IMR-90 (cell line): ENCODE results near the gene SYNPR. TPM values are rescaled to one million over a fixed set of nuclear protein-coding genes. Genes with fewer than 3 reads are reported as not detected.

Experiments used
- ATAC-seq: fragments of 200-7000 bp; cut with Tn5 transposase; 2 replicates; pipeline ENCODE4 v1.9.1; 2020; ENCODE audit warnings: low read depth, mild to moderate bottlenecking, moderate library complexity
- BruUV-seq: library from RNA; stranded (reverse); fragments of 400-500 nt; replicated peaks from 2 replicates; lab custom pipeline; 2021; lab: Mats Ljungman, UMichigan
- CTCF ChIA-PET: fragments of 300-600 bp; formaldehyde crosslinking; extraction: SDS; loops from one replicate; lab custom pipeline; 2021; ENCODE audit warnings: antibody characterized with exemption; lab: Yijun Ruan, JAX
- POLR2A ChIA-PET: fragments of 300-600 bp; sonication (Branson Sonifier 250); formaldehyde crosslinking; loops from one replicate; lab custom pipeline; 2022; ENCODE audit warnings: antibody characterized with exemption; ENCODE audit not compliant: unreplicated experiment; lab: Charles Lee
- DNase-seq: peaks from one replicate; pipeline ENCODE4 v3.0.0; 2013
- H2AFZ ChIP-seq: replicated peaks from 2 replicates; pipeline ENCODE3; 2013; ENCODE audit warnings: low read length, mild to moderate bottlenecking; ENCODE audit not compliant: poor library complexity
- H2AK5ac ChIP-seq: 2 replicates; pipeline ENCODE4 v1.6.1; 2013; ENCODE audit warnings: low read depth, low read length, inconsistent platforms
- H2AK9ac ChIP-seq: replicated peaks from 2 replicates; pipeline ENCODE3; 2013; ENCODE audit warnings: mild to moderate bottlenecking, low read depth, low read length, moderate library complexity; ENCODE audit not compliant: poor library complexity
- H2BK120ac ChIP-seq: 2 replicates; pipeline ENCODE4 v1.6.1; 2013; ENCODE audit warnings: low read depth, low read length, inconsistent platforms
- H2BK15ac ChIP-seq: 3 replicates; pipeline ENCODE4 v1.6.1; 2013; ENCODE audit warnings: low read depth, low read length, inconsistent platforms
- H2BK20ac ChIP-seq: 2 replicates; pipeline ENCODE4 v1.6.1; 2013; ENCODE audit warnings: low read depth, mild to moderate bottlenecking, inconsistent platforms, low read length, moderate library complexity
- H2BK5ac ChIP-seq: 2 replicates; pipeline ENCODE4 v1.6.1; 2013; ENCODE audit warnings: mild to moderate bottlenecking, low read depth, low read length, inconsistent platforms; ENCODE audit not compliant: poor library complexity, severe bottlenecking
- H3K14ac ChIP-seq: replicated peaks from 2 replicates; pipeline ENCODE4 v1.6.1; 2013; ENCODE audit warnings: low read depth, low read length, inconsistent platforms
- H3K18ac ChIP-seq: 2 replicates; pipeline ENCODE4 v1.6.1; 2013; ENCODE audit warnings: low read depth, low read length, control low read depth
- H3K23ac ChIP-seq: 2 replicates; pipeline ENCODE4 v1.6.1; 2013; ENCODE audit warnings: low read depth, low read length, inconsistent platforms
- H3K27ac ChIP-seq: 2 replicates; pipeline ENCODE4 v1.5.1; 2013; ENCODE audit warnings: mild to moderate bottlenecking, control low read depth, low read length; ENCODE audit not compliant: insufficient read depth
- H3K27me3 ChIP-seq: 2 replicates; pipeline ENCODE4 v1.6.1; 2013; ENCODE audit warnings: low read length; ENCODE audit not compliant: control insufficient read depth, insufficient read depth
- H3K36me3 ChIP-seq: 2 replicates; pipeline ENCODE4 v1.6.1; 2013; ENCODE audit warnings: low read length, mixed read lengths; ENCODE audit not compliant: control insufficient read depth, insufficient read depth
- H3K4ac ChIP-seq: 2 replicates; pipeline ENCODE4 v1.6.1; 2013; ENCODE audit warnings: low read depth, low read length, inconsistent platforms
- H3K4me1 ChIP-seq: 2 replicates; pipeline ENCODE4 v1.6.1; 2013; ENCODE audit warnings: low read length, mixed read lengths; ENCODE audit not compliant: control insufficient read depth, insufficient read depth
- H3K4me2 ChIP-seq: 2 replicates; pipeline ENCODE4 v1.6.1; 2013; ENCODE audit warnings: low read depth, mild to moderate bottlenecking, control low read depth, low read length, moderate library complexity
- H3K4me3 ChIP-seq: 2 replicates; pipeline ENCODE4 v1.5.1; 2013; ENCODE audit warnings: low read depth, mild to moderate bottlenecking, control low read depth, low read length, moderate library complexity; ENCODE audit not compliant: insufficient read depth
- H3K56ac ChIP-seq: 2 replicates; pipeline ENCODE4 v1.6.1; 2013; ENCODE audit warnings: low read length, inconsistent platforms; ENCODE audit not compliant: insufficient read depth; ENCODE audit errors: extremely low read depth
- H3K79me1 ChIP-seq, 2 experiments: 2 replicates each; pipeline ENCODE4 v1.6.1; 2013; ENCODE audit warnings: low read length in 2 of 2, inconsistent platforms in 1 of 2, low read depth in 1 of 2
- H3K9ac ChIP-seq: 2 replicates; pipeline ENCODE4 v1.6.1; 2013; ENCODE audit warnings: low read depth, low read length, control low read depth
- H3K9me1 ChIP-seq: 2 replicates; pipeline ENCODE4 v1.6.1; 2013; ENCODE audit warnings: low read length, inconsistent platforms; ENCODE audit not compliant: insufficient read depth
- H3K9me3 ChIP-seq: 2 replicates; pipeline ENCODE4 v1.6.1; 2013; ENCODE audit warnings: low read length; ENCODE audit not compliant: control insufficient read depth, insufficient read depth
- H4K20me1 ChIP-seq: 2 replicates; pipeline ENCODE4 v1.6.1; 2013; ENCODE audit warnings: low read length, inconsistent platforms; ENCODE audit not compliant: insufficient read depth
- H4K5ac ChIP-seq: 2 replicates; pipeline ENCODE4 v1.6.1; 2013; ENCODE audit warnings: mild to moderate bottlenecking, low read depth, low read length, control low read depth
- H4K8ac ChIP-seq, 2 experiments: 2 replicates each; pipeline ENCODE4 v1.6.1; 2013; ENCODE audit warnings: low read depth in 2 of 2, low read length in 2 of 2, control low read depth in 1 of 2, inconsistent platforms in 1 of 2
- H4K91ac ChIP-seq: 2 replicates; pipeline ENCODE4 v1.6.1; 2013; ENCODE audit warnings: low read depth, low read length, inconsistent platforms; ENCODE audit not compliant: insufficient read depth
- BHLHE40 ChIP-seq: fragments of 150-350 bp; IDR thresholded peaks from 2 replicates; pipeline ENCODE4 v1.6.1; 2016; ENCODE audit warnings: mild to moderate bottlenecking, low read depth, low read length
- CEBPB ChIP-seq: IDR thresholded peaks from 2 replicates; pipeline ENCODE4 v1.6.1; 2012; ENCODE audit warnings: low read depth, low read length, improper control_type of control experiment
- CHD1 ChIP-seq: IDR thresholded peaks from 2 replicates; pipeline ENCODE4 v1.6.1; 2012; ENCODE audit warnings: low read depth, low read length, improper control_type of control experiment
- FOS ChIP-seq: fragments of 150-350 bp; IDR thresholded peaks from 2 replicates; pipeline ENCODE4 v1.6.1; 2016; ENCODE audit warnings: low read depth, low read length
- MAFK ChIP-seq: IDR thresholded peaks from 2 replicates; pipeline ENCODE4 v1.6.1; 2012; ENCODE audit warnings: low read depth, low read length, improper control_type of control experiment
- MAZ ChIP-seq: IDR thresholded peaks from 2 replicates; pipeline ENCODE4 v1.6.1; 2012; ENCODE audit warnings: low read depth, mild to moderate bottlenecking, low read length, improper control_type of control experiment, moderate library complexity, borderline replicate concordance
- MXI1 ChIP-seq: IDR thresholded peaks from 2 replicates; pipeline ENCODE4 v1.6.1; 2012; ENCODE audit warnings: low read depth, mild to moderate bottlenecking, low read length, moderate library complexity, borderline replicate concordance
- NFE2L2 ChIP-seq: fragments of 150-350 bp; IDR thresholded peaks from 2 replicates; pipeline ENCODE4 v1.6.1; 2016; ENCODE audit warnings: low read depth, mild to moderate bottlenecking, low read length
- POLR2A ChIP-seq: IDR thresholded peaks from 2 replicates; pipeline ENCODE4 v1.6.1; 2012; ENCODE audit warnings: mild to moderate bottlenecking, low read depth, low read length
- RAD21 ChIP-seq: IDR thresholded peaks from 2 replicates; pipeline ENCODE4 v1.6.1; 2012; ENCODE audit warnings: low read length, improper control_type of control experiment
- RCOR1 ChIP-seq: IDR thresholded peaks from 2 replicates; pipeline ENCODE4 v1.6.1; 2012; ENCODE audit warnings: mild to moderate bottlenecking, low read length, improper control_type of control experiment; ENCODE audit not compliant: insufficient replicate concordance
- RFX5 ChIP-seq: IDR thresholded peaks from 2 replicates; pipeline ENCODE4 v1.8.0; 2012; ENCODE audit warnings: low read depth, mild to moderate bottlenecking, low read length, moderate library complexity
- SMC3 ChIP-seq: fragments of 150-350 bp; IDR thresholded peaks from 2 replicates; pipeline ENCODE4 v1.6.1; 2016; ENCODE audit warnings: low read depth, mild to moderate bottlenecking, antibody characterized with exemption, low read length, moderate library complexity
- dilution Hi-C: fragments of 300-500 bp; cut with HindIII; formaldehyde crosslinking; loops from one replicate; pipeline ENCODE4 v1.14.3; 2018; ENCODE audit warnings: low sequenced_read_pairs; ENCODE audit not compliant: unreplicated experiment
- in situ Hi-C: fragments of 300-500 bp; cut with MboI; formaldehyde crosslinking; loops from 3 replicates; pipeline ENCODE4 v1.14.3; 2019; ENCODE audit warnings: low sequenced_read_pairs, inconsistent platforms, mixed read lengths
- intact Hi-C: fragments of 100-400 bp; cut with micrococcal nuclease; formaldehyde crosslinking; loops from 2 replicates; pipeline ENCODE4 v1.10.0; 2022
- polyA plus RNA-seq, 3 experiments: library from polyadenylated mRNA; depleted of rRNA; stranded (reverse); fragments of >200 nt; gene quantifications; 2 replicates each; pipeline ENCODE4 v1.2.3, GENCODE V29; 2012; ENCODE audit warnings: low replicate concordance in 1 of 3
- total RNA-seq: library from RNA; depleted of rRNA; stranded (reverse); fragments of >200 nt; gene quantifications from 2 replicates; pipeline ENCODE4 v1.2.3, GENCODE V29; 2012
- TF ChIP-seq, protein P1 (sequence below): conservative IDR thresholded peaks from 2 replicates; pipeline ENCODE4 v1.5.1; 2012; ENCODE audit warnings: mild to moderate bottlenecking, low read depth, low read length, improper control_type of control experiment
- TF ChIP-seq, protein P2 (sequence below): fragments of 150-350 bp; IDR thresholded peaks from 2 replicates; pipeline ENCODE4 v1.6.1; 2017; ENCODE audit warnings: mild to moderate bottlenecking, antibody characterized with exemption, low read length, low read depth
- TF ChIP-seq, protein P3 (sequence below): fragments of 150-350 bp; IDR thresholded peaks from 2 replicates; pipeline ENCODE4 v1.6.1; 2016; ENCODE audit warnings: low read depth, mild to moderate bottlenecking, low read length, moderate library complexity, borderline replicate concordance

Gene SYNPR
- total and polyA plus RNA-seq, 2 of the 4 experiments (the other 2 are of a cell fraction), result not detected

DNA sequence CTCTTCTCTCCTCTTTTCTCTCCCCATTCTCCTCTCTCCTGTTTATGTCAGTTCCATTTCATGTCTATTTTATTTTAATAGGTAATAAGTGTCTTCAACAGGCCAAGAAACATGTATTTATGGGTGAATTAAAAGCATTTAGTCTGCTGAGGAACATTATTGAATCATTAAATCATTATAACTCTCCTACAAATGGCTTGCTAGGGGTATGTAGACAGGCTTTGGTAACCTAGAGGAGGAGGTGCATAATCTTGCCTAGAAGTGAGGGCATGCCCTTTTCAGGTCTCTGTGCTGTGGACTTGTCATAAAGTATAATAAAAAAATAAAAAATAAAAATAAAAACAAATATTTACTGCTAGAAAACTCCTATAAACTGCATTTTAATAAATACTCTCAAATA, 285.5 kb downstream of the SYNPR start:
- DNase-seq (no peak), ATAC-seq (no peak)
- no peak overlapping the region for H2AFZ ChIP-seq
- H4K5ac ChIP-seq, result no peak overlapping the region
- no peak overlapping the region for H2BK120ac ChIP-seq
- no TSS peak for BruUV-seq
- no peak overlapping the region for H3K56ac ChIP-seq
- H4K8ac ChIP-seq, result no peak overlapping the region
- H3K9me3 ChIP-seq, result no peaks in the 10 kb centered on the region
- no peak overlapping the region for H2AK5ac ChIP-seq
- no peaks in the 10 kb centered on the region for H3K9me1 ChIP-seq
- H3K4ac ChIP-seq, result no peak overlapping the region
- no peak overlapping the region for H3K4me3 ChIP-seq
- no peak overlapping the region for H3K4me2 ChIP-seq
- H2BK5ac ChIP-seq, result no peak overlapping the region
- CTCF ChIA-PET, result no interaction called here
- H3K9ac ChIP-seq, result no peak overlapping the region
- no peaks in the 10 kb centered on the region for H3K36me3 ChIP-seq
- no peak for TF ChIP-seq SMC3
- TF ChIP-seq, protein P1, sequence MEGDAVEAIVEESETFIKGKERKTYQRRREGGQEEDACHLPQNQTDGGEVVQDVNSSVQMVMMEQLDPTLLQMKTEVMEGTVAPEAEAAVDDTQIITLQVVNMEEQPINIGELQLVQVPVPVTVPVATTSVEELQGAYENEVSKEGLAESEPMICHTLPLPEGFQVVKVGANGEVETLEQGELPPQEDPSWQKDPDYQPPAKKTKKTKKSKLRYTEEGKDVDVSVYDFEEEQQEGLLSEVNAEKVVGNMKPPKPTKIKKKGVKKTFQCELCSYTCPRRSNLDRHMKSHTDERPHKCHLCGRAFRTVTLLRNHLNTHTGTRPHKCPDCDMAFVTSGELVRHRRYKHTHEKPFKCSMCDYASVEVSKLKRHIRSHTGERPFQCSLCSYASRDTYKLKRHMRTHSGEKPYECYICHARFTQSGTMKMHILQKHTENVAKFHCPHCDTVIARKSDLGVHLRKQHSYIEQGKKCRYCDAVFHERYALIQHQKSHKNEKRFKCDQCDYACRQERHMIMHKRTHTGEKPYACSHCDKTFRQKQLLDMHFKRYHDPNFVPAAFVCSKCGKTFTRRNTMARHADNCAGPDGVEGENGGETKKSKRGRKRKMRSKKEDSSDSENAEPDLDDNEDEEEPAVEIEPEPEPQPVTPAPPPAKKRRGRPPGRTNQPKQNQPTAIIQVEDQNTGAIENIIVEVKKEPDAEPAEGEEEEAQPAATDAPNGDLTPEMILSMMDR, result no peak
- TF ChIP-seq, protein P2, sequence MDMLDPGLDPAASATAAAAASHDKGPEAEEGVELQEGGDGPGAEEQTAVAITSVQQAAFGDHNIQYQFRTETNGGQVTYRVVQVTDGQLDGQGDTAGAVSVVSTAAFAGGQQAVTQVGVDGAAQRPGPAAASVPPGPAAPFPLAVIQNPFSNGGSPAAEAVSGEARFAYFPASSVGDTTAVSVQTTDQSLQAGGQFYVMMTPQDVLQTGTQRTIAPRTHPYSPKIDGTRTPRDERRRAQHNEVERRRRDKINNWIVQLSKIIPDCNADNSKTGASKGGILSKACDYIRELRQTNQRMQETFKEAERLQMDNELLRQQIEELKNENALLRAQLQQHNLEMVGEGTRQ, result no peak
- no peak for TF ChIP-seq MXI1
- TF ChIP-seq, protein P3, sequence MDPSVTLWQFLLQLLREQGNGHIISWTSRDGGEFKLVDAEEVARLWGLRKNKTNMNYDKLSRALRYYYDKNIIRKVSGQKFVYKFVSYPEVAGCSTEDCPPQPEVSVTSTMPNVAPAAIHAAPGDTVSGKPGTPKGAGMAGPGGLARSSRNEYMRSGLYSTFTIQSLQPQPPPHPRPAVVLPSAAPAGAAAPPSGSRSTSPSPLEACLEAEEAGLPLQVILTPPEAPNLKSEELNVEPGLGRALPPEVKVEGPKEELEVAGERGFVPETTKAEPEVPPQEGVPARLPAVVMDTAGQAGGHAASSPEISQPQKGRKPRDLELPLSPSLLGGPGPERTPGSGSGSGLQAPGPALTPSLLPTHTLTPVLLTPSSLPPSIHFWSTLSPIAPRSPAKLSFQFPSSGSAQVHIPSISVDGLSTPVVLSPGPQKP, result no peak
- no peak for TF ChIP-seq MAFK
- TF ChIP-seq CEBPB, result no peak
- no peak for TF ChIP-seq MAZ
- TF ChIP-seq POLR2A, result no peak
- TF ChIP-seq BHLHE40, result no peak
- no peak for TF ChIP-seq CHD1
- no peak for TF ChIP-seq RFX5
- TF ChIP-seq FOS, result no peak
- TF ChIP-seq RAD21, result no peak
- TF ChIP-seq NFE2L2, result no peak
- no peak for TF ChIP-seq RCOR1
- H4K91ac ChIP-seq, result no peak overlapping the region
- intact Hi-C loops, result no loop called here
- dilution Hi-C loops, result no loop called here
- H3K4me1 ChIP-seq, result no peaks in the 10 kb centered on the region
- no peak overlapping the region for H3K18ac ChIP-seq
- no peak overlapping the region for H3K23ac ChIP-seq
- no peaks in the 10 kb centered on the region for H3K27me3 ChIP-seq
- no peak overlapping the region for H2AK9ac ChIP-seq
- no peak overlapping the region for H2BK15ac ChIP-seq
- POLR2A ChIA-PET, result no interaction called here
- no peaks in the 10 kb centered on the region for H3K79me1 ChIP-seq
- H3K27ac ChIP-seq, result no peak overlapping the region
- H2BK20ac ChIP-seq, result no peak overlapping the region
- no peak overlapping the region for H3K14ac ChIP-seq
- H4K20me1 ChIP-seq, result no peaks in the 10 kb centered on the region
- in situ Hi-C loops, result no loop called here
